ENCODE results near the gene SNTA1. TPM values are rescaled to one million over a fixed set of nuclear protein-coding genes. Genes with fewer than 3 reads are reported as not detected.
A peak's percentile ranks its signal among the peaks of the same experiment; 100 is the strongest.

The SNTA1 gene
- total and polyA plus RNA-seq, 9 of the 15 experiments (the other 6 are each of a cell fraction or from before 2014, with no cell fraction given) = 1.2 to 40.8 (median 20.3) TPM

GRCh38 chr20:33489495-33490022, 46.0 kb upstream of the SNTA1 start (continued):
- TF ChIP-seq SETDB1 (IDR thresholded peaks at IDR 0.05; ENCODE audit: low read length) (no peak), TAF7 (tag; IDR thresholded peaks at IDR 0.05) (0 out of 2 replicates have a peak, but pooled peaks have one; percentile 35), ZBTB40 (IDR thresholded peaks at IDR 0.05) (peak; percentile 51; the same call in 1 of the 2 replicates), ZBTB40 (CRISPR knock-in tag; IDR thresholded peaks at IDR 0.05) (no peak), ZFP30 (CRISPR knock-in tag; IDR thresholded peaks at IDR 0.05; ENCODE audit: borderline replicate concordance) (no peak), CHCHD3 (CRISPR knock-in tag; IDR thresholded peaks at IDR 0.05) (no peak), HNRNPLL (IDR thresholded peaks at IDR 0.05; ENCODE audit: low read depth, low read length, poor library complexity, severe bottlenecking) (no peak), ETV6 (IDR thresholded peaks at IDR 0.05; ENCODE audit: borderline replicate concordance in 1 of 2, low read depth in 2 of 2, low read length in 1 of 2) (no peak), ETV6 (CRISPR knock-in tag; IDR thresholded peaks at IDR 0.05; ENCODE audit: borderline replicate concordance) (no peak), ZNF41 (CRISPR knock-in tag; conservative IDR thresholded peaks at IDR 0.05) (no peak), GABPB2 (CRISPR knock-in tag; conservative IDR thresholded peaks at IDR 0.05) (no peak), RBM39 (optimal IDR thresholded peaks at IDR 0.05; ENCODE audit: low read depth, low read length) (no peak), ZNF740 (CRISPR knock-in tag; IDR thresholded peaks at IDR 0.05) (no peak), ZNF740 (tag; IDR thresholded peaks at IDR 0.05) (no peak), IRF1 (CRISPR knock-in tag; IDR thresholded peaks at IDR 0.05; ENCODE audit: borderline replicate concordance) (no peak), NEUROD1 (IDR thresholded peaks at IDR 0.05; ENCODE audit: borderline replicate concordance, low read depth, low read length, partially characterized antibody) (no peak), SP1 (CRISPR knock-in tag; IDR thresholded peaks at IDR 0.05) (peak; percentile 86), JUN (IDR thresholded peaks at IDR 0.05; ENCODE audit: borderline replicate concordance, low read depth, low read length) (0 out of 2 replicates have a peak, but pooled peaks have one; percentile 18), JUN (CRISPR knock-in tag; IDR thresholded peaks at IDR 0.05; ENCODE audit: borderline replicate concordance) (no peak)
